Measurements from ENCODE around the gene TNFRSF13B. TPM values are rescaled to one million over a fixed set of nuclear protein-coding genes. Genes with fewer than 3 reads are reported as not detected.
A peak's percentile ranks its signal among the peaks of the same experiment; 100 is the strongest.
"Not testable (repeated sequence)": the region's sequence is repeated elsewhere in the genome, so short reads cannot be mapped to it uniquely, and the experiment has no call there.

TNFRSF13B gene
- total and polyA plus RNA-seq, 2 donors from 2014 or later, result 1.4 TPM; not detected in 1

DNA sequence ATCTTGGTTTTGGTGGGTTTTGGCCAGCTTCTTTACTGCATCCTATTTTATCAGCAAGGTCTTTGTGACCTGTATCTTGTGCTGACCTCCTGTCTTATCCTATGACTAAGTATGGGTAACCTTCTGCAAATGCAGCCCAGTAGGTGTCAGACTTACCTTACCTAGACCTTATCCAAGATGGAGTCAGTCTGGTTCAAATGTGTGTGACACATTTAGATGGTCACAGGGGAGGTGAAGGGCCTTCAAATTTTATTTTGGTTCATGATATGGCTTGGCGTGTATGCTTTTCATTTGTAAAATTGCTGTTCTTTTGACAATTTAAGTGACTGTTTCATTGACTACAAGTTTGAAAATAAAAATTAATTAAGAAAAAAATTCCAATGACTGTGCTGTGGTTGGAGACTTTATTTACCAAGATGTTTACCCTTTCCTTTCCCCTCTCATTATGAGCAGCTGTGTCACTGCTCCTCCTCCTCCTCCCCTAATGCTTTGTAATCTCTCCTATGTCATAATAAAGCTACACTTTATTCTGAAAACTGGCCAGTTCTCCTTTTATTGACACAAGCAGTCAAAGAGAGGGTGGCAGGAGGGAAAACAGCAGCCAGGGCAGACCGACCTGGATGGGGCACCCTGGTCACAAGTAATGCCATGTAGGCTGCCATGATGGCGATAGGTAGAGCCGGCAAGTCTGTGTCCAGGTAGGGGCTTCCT is 49.4 kb downstream of the TNFRSF13B start:
- H3K9ac ChIP-seq (ENCODE audit: low read length in 3 of 3), result no peak overlapping the region
- intact Hi-C loops (cut with DNase I), result no loop called here
- TF ChIP-seq, protein P1, sequence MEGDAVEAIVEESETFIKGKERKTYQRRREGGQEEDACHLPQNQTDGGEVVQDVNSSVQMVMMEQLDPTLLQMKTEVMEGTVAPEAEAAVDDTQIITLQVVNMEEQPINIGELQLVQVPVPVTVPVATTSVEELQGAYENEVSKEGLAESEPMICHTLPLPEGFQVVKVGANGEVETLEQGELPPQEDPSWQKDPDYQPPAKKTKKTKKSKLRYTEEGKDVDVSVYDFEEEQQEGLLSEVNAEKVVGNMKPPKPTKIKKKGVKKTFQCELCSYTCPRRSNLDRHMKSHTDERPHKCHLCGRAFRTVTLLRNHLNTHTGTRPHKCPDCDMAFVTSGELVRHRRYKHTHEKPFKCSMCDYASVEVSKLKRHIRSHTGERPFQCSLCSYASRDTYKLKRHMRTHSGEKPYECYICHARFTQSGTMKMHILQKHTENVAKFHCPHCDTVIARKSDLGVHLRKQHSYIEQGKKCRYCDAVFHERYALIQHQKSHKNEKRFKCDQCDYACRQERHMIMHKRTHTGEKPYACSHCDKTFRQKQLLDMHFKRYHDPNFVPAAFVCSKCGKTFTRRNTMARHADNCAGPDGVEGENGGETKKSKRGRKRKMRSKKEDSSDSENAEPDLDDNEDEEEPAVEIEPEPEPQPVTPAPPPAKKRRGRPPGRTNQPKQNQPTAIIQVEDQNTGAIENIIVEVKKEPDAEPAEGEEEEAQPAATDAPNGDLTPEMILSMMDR (IDR thresholded peaks at IDR 0.05; ENCODE audit: borderline replicate concordance, extremely low read depth, insufficient read depth), result no peak

DNA sequence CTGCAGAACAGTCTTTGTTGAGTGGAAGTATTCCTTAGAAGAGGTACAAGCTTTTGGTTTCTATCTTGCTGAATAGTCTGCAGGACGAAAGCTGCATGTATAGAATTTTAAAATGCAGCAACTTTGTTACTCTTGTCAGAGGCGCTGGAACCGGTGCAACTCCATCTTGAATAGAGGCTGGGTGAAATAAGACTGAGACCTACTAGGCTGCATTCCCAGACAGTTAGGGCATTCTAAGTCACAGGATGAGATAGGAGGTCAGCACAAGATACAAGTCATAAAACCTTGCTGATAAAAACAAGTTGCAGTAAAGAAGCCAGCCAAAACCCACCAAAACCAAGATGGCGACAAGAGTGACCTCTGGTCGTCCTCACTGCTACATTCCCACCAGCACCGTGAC is 50.5 kb downstream of the TNFRSF13B start:
- peak in 1 of 5 donors; percentile 1 for DNase-seq
- H3K4me3 ChIP-seq (ENCODE audit: low read length in 3 of 3), result not testable (repeated sequence)

More for the DNA sequence above, 49.4 kb downstream of the TNFRSF13B start:
- FAIRE-seq (no peak), DNase-seq (peak in 1 of 5 donors; percentile 14)
- H3K36me3 ChIP-seq (ENCODE audit: control insufficient read depth in 2 of 3, insufficient read depth in 3 of 3, low read length in 3 of 3), result no peaks in the 10 kb centered on the region
- H3K4me1 ChIP-seq (ENCODE audit: control insufficient read depth in 2 of 3, insufficient read depth in 2 of 3, low read depth in 1 of 3, low read length in 3 of 3), result no peaks in the 10 kb centered on the region
- H3K4me3 ChIP-seq (ENCODE audit: low read length in 3 of 3), result no peak overlapping the region
- no peaks in the 10 kb centered on the region for H3K27me3 ChIP-seq (ENCODE audit: control insufficient read depth, insufficient read depth, low read length)
- H3K27ac ChIP-seq (ENCODE audit: low read depth in 2 of 2, low read length in 2 of 2), result no peak overlapping the region
- H3K9me3 ChIP-seq (ENCODE audit: control insufficient read depth in 2 of 3, insufficient read depth in 1 of 3, low read length in 3 of 3), result no peaks in the 10 kb centered on the region

DNA sequence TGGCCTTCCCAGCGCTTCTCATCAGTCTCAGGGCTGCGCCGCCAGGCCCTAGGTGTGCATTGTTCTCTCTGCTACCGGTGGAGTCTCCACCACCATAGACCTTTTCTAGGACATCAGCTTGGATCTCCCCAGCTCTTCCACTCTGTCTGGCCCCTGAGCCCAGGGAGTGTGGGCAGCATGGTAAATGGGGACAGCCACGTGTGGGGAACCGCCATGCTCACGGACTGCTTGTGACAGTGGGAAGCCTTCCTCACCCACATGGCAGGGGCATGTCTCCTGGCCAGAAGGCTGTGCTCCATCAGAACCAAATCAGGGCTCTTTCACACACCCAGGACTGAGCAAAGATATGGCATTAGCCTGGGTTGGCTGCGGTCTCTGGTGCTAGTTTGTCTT is 51.3 kb downstream of the TNFRSF13B start:
- no peak overlapping the region for H3K27ac ChIP-seq (ENCODE audit: low read depth in 2 of 2, low read length in 2 of 2)
- intact Hi-C loops (cut with DNase I), result no loop called here
- no peaks in the 10 kb centered on the region for H3K27me3 ChIP-seq (ENCODE audit: control insufficient read depth, insufficient read depth, low read length)
- H3K4me3 ChIP-seq (ENCODE audit: low read length in 3 of 3), result no peak overlapping the region
- no peaks in the 10 kb centered on the region for H3K36me3 ChIP-seq (ENCODE audit: control insufficient read depth in 2 of 3, insufficient read depth in 3 of 3, low read length in 3 of 3)
- FAIRE-seq, result no peak
- H3K9me3 ChIP-seq (ENCODE audit: control insufficient read depth in 2 of 3, insufficient read depth in 1 of 3, low read length in 3 of 3), result no peaks in the 10 kb centered on the region
- H3K4me1 ChIP-seq (ENCODE audit: control insufficient read depth in 2 of 3, insufficient read depth in 2 of 3, low read depth in 1 of 3, low read length in 3 of 3), result no peaks in the 10 kb centered on the region
- no peak for DNase-seq
- H3K9ac ChIP-seq (ENCODE audit: low read length in 3 of 3), result no peak overlapping the region
- TF ChIP-seq, protein P1 (IDR thresholded peaks at IDR 0.05; ENCODE audit: borderline replicate concordance, extremely low read depth, insufficient read depth), result no peak

More for the DNA sequence above, 50.5 kb downstream of the TNFRSF13B start:
- H3K9me3 ChIP-seq (ENCODE audit: control insufficient read depth in 2 of 3, insufficient read depth in 1 of 3, low read length in 3 of 3); H3K4me1 ChIP-seq (ENCODE audit: control insufficient read depth in 2 of 3, insufficient read depth in 2 of 3, low read depth in 1 of 3, low read length in 3 of 3); H3K27ac ChIP-seq (ENCODE audit: low read depth in 2 of 2, low read length in 2 of 2); H3K9ac ChIP-seq (ENCODE audit: low read length in 3 of 3); H3K27me3 ChIP-seq (ENCODE audit: control insufficient read depth, insufficient read depth, low read length); H3K36me3 ChIP-seq (ENCODE audit: control insufficient read depth in 2 of 3, insufficient read depth in 3 of 3, low read length in 3 of 3); intact Hi-C loops (cut with DNase I); FAIRE-seq: not testable (repeated sequence)

GRCh38 chr17:16919663-16920627 is 52.0 kb downstream of the TNFRSF13B start:
- H3K4me1 ChIP-seq (ENCODE audit: control insufficient read depth in 2 of 3, insufficient read depth in 2 of 3, low read depth in 1 of 3, low read length in 3 of 3), result no peaks in the 10 kb centered on the region
- TF ChIP-seq, protein P1 (IDR thresholded peaks at IDR 0.05; ENCODE audit: borderline replicate concordance, extremely low read depth, insufficient read depth), result no peak
- H3K36me3 ChIP-seq (ENCODE audit: control insufficient read depth in 2 of 3, insufficient read depth in 3 of 3, low read length in 3 of 3), result no peaks in the 10 kb centered on the region
- no peak overlapping the region for H3K27ac ChIP-seq (ENCODE audit: low read depth in 2 of 2, low read length in 2 of 2)
- intact Hi-C loops (cut with DNase I), result no loop called here
- no peak overlapping the region for H3K4me3 ChIP-seq (ENCODE audit: low read length in 3 of 3)
- no peaks in the 10 kb centered on the region for H3K9me3 ChIP-seq (ENCODE audit: control insufficient read depth in 2 of 3, insufficient read depth in 1 of 3, low read length in 3 of 3)
- no peaks in the 10 kb centered on the region for H3K27me3 ChIP-seq (ENCODE audit: control insufficient read depth, insufficient read depth, low read length)
- FAIRE-seq, result no peak
- no peak overlapping the region for H3K9ac ChIP-seq (ENCODE audit: low read length in 3 of 3)
- DNase-seq, result peak in 1 of 5 donors; percentile 25
